Endothelial cell of umbilical vein (primary cell): ENCODE data around the gene PKNOX2. TPM values are rescaled to one million over a fixed set of nuclear protein-coding genes. Genes with fewer than 3 reads are reported as not detected.

ENCODE experiments used
- BruUV-seq: library from RNA; stranded (reverse); fragments of 400-500 nt; replicated peaks from 2 replicates; lab custom pipeline; 2021; lab: Mats Ljungman, UMichigan
- CTCF ChIA-PET: fragments of 300-600, 350-600 bp; sonication (Branson Sonifier 250); formaldehyde crosslinking; loops from one replicate; lab custom pipeline; 2021; ENCODE audit warnings: antibody characterized with exemption, inconsistent platforms; lab: Charles Lee
- POLR2A ChIA-PET: fragments of 300-600, 350-600 bp; sonication (Branson Sonifier 250); formaldehyde crosslinking; loops from one replicate; lab custom pipeline; 2021; ENCODE audit warnings: antibody characterized with exemption, inconsistent platforms; lab: Charles Lee
- DNase-seq: peaks from one replicate; pipeline ENCODE4 v3.0.0-alpha.2; 2011; ENCODE audit warnings: low read depth, low spot score
- FAIRE-seq: peaks from 2 replicates; lab custom pipeline; 2011; peaks lifted over from hg19 to GRCh38; lab: Jason Lieb, UNC
- H2AFZ ChIP-seq: 2 replicates; pipeline ENCODE4 v1.6.0; 2012; ENCODE audit warnings: low read depth, low read length, control low read depth, inconsistent platforms
- H3K27ac ChIP-seq: 2 replicates; pipeline ENCODE4 v1.5.1; 2011; ENCODE audit warnings: low read depth, mild to moderate bottlenecking, control low read depth, low read length, moderate library complexity; ENCODE audit not compliant: insufficient read depth
- H3K27me3 ChIP-seq, 2 experiments: 2 replicates each; pipeline versions ENCODE4 v1.6.0 to v1.6.1; 2011; ENCODE audit warnings: low read length in 2 of 2, mixed read lengths in 1 of 2; ENCODE audit not compliant: control insufficient read depth in 2 of 2, insufficient read depth in 2 of 2
- H3K36me3 ChIP-seq, 2 experiments: 2 replicates in 1 of 2; 3 replicates in 1 of 2; pipeline ENCODE4 v1.5.1; 2011; ENCODE audit warnings: low read length in 2 of 2, mild to moderate bottlenecking in 1 of 2, moderate library complexity in 1 of 2; ENCODE audit not compliant: control insufficient read depth in 2 of 2, insufficient read depth in 2 of 2; ENCODE audit errors: extremely low read depth in 1 of 2
- H3K4me1 ChIP-seq: 3 replicates; pipeline ENCODE4 v1.5.1; 2011; ENCODE audit warnings: mild to moderate bottlenecking, low read length; ENCODE audit not compliant: control insufficient read depth, insufficient read depth; ENCODE audit errors: extremely low read depth
- H3K4me2 ChIP-seq: 2 replicates; pipeline ENCODE4 v1.6.1; 2011; ENCODE audit warnings: low read length, control low read depth, mixed read lengths; ENCODE audit not compliant: insufficient read depth
- H3K4me3 ChIP-seq, 3 experiments: fragments of 200-600 bp in 1 of 3; sonication (generic), shearing (Covaris generic) in 1 of 3; replicated peaks in 1 of 3; 2 replicates each; pipeline ENCODE4 v1.5.1; 2011 to 2016; ENCODE audit warnings: control low read depth in 3 of 3, low read length in 3 of 3, mild to moderate bottlenecking in 2 of 3, inconsistent platforms in 1 of 3, low read depth in 1 of 3, moderate library complexity in 1 of 3; ENCODE audit not compliant: insufficient read depth in 1 of 3
- H3K79me2 ChIP-seq: 2 replicates; pipeline ENCODE4 v1.6.0; 2012; ENCODE audit warnings: low read length, inconsistent platforms; ENCODE audit not compliant: control insufficient read depth, insufficient read depth
- H3K9ac ChIP-seq: replicated peaks from 2 replicates; pipeline ENCODE3; 2011; ENCODE audit warnings: low read length, control low read depth; ENCODE audit not compliant: insufficient read depth; ENCODE audit errors: extremely low read depth
- H3K9me1 ChIP-seq: replicated peaks from 3 replicates; pipeline ENCODE4 v1.6.0; 2011; ENCODE audit warnings: mild to moderate bottlenecking, low read length; ENCODE audit not compliant: control insufficient read depth, insufficient read depth; ENCODE audit errors: extremely low read depth
- H3K9me3 ChIP-seq: replicated peaks from 2 replicates; pipeline ENCODE4 v1.5.1; 2012; ENCODE audit warnings: low read length, inconsistent platforms; ENCODE audit not compliant: control insufficient read depth, insufficient read depth
- H4K20me1 ChIP-seq: replicated peaks from 2 replicates; pipeline ENCODE3; 2011; ENCODE audit warnings: mild to moderate bottlenecking, low read length; ENCODE audit not compliant: control insufficient read depth, insufficient read depth; ENCODE audit errors: extremely low read depth
- CTCF ChIP-seq, 2 donors: IDR thresholded peaks; 1 replicate in 1 of 2; 2 replicates in 1 of 2; pipeline ENCODE4 v1.5.1; 2011; ENCODE audit warnings: low read length in 2 of 2, mild to moderate bottlenecking in 2 of 2, moderate library complexity in 2 of 2, control low read depth in 1 of 2, inconsistent platforms in 1 of 2, low read depth in 1 of 2; ENCODE audit not compliant: insufficient read depth in 1 of 2; ENCODE audit errors: extremely low read depth in 1 of 2
- EZH2 ChIP-seq: IDR thresholded peaks from 2 replicates; pipeline ENCODE4 v1.6.1; 2012; ENCODE audit warnings: borderline replicate concordance, low read depth, mild to moderate bottlenecking, moderate library complexity, low read length, inconsistent platforms; ENCODE audit not compliant: severe bottlenecking
- FOS ChIP-seq: IDR thresholded peaks from 2 replicates; pipeline ENCODE4 v1.6.1; 2011; ENCODE audit warnings: mild to moderate bottlenecking, low read length, moderate library complexity, borderline replicate concordance; ENCODE audit not compliant: insufficient read depth
- GATA2 ChIP-seq: IDR thresholded peaks from 2 replicates; pipeline ENCODE4 v1.7.0; 2011; ENCODE audit warnings: low read depth, mild to moderate bottlenecking, moderate library complexity, mixed read lengths, low read length; ENCODE audit not compliant: insufficient read length, insufficient read depth
- JUN ChIP-seq: IDR thresholded peaks from 2 replicates; pipeline ENCODE4 v1.6.1; 2011; ENCODE audit warnings: borderline replicate concordance, low read depth; ENCODE audit not compliant: insufficient read length, insufficient read depth
- MYC ChIP-seq: IDR thresholded peaks from one replicate; pipeline ENCODE4 v1.6.1; 2011; ENCODE audit warnings: mild to moderate bottlenecking, low read depth, low read length
- POLR2A ChIP-seq: IDR thresholded peaks from 2 replicates; pipeline ENCODE4 v1.6.1; 2012; ENCODE audit warnings: low read depth, mild to moderate bottlenecking, control low read depth, low read length
- POLR2AphosphoS5 ChIP-seq: IDR thresholded peaks from 2 replicates; pipeline ENCODE4 v1.6.1; 2012; ENCODE audit warnings: low read depth, mild to moderate bottlenecking, control low read depth, low read length, moderate library complexity; ENCODE audit not compliant: insufficient read depth
- dilution Hi-C: fragments of 300-500 bp; cut with MboI; formaldehyde crosslinking; loops from one replicate; pipeline ENCODE4 v1.15.0; 2019; ENCODE audit warnings: low sequenced_read_pairs; ENCODE audit not compliant: extremely low pct_ligation_motif_present
- intact Hi-C: fragments of 100-400 bp; cut with micrococcal nuclease; formaldehyde crosslinking; loops from one replicate; pipeline ENCODE4 v1.10.0; 2022
- polyA plus RNA-seq, 4 experiments: library from polyadenylated mRNA; depleted of rRNA in 3 of 4; stranded (reverse) in 3 of 4; unstranded in 1 of 4; fragments of >200 nt; gene quantifications; 2 replicates each; pipeline versions ENCODE4 v1.2.1 to v1.2.3, GENCODE V29; 2011 to 2012; ENCODE audit warnings: missing spikeins in 1 of 4
- total RNA-seq: library from RNA; stranded (reverse); gene quantifications from 2 replicates; pipeline ENCODE4 v1.2.3, GENCODE V29; 2021
- TF ChIP-seq, protein P1 (sequence below): IDR thresholded peaks from 2 replicates; pipeline ENCODE4 v1.6.1; 2011; ENCODE audit not compliant: insufficient read depth, insufficient read length

Gene PKNOX2
- total and polyA plus RNA-seq, 2 donors (not counting 3 experiments of a cell fraction or from before 2014, with no cell fraction given): 0.11 to 0.91 TPM

- Histone ChIP-seq H3K27ac (no peak overlapping the region), H3K79me2 (no peaks in the 10 kb centered on the region), H3K4me3 (no peak overlapping the region), H3K9me1 (no peaks in the 10 kb centered on the region), H3K36me3 (no peaks in the 10 kb centered on the region), H3K9ac (no peak overlapping the region), H2AFZ (no peak overlapping the region), H4K20me1 (no peaks in the 10 kb centered on the region), H3K4me1 (peaks cover 5% of the 10 kb centered on the region), H3K27me3 (peaks cover 3 to 11% of the 10 kb centered on the region in 2 experiments), H3K9me3 (no peaks in the 10 kb centered on the region), H3K4me2 (no peak overlapping the region)
- dilution Hi-C loops (no loop called here), intact Hi-C loops (no loop called here)
- DNase-seq: no peak
- ChIA-PET POLR2A (no interaction called here), CTCF (interaction anchor here (1.3 kb wide), 1 partner anchor 38 kb away, joined by 4 read pairs; no protein-coding TSS in a partner anchor)
- FAIRE-seq: no peak
- no peak for TF ChIP-seq GATA2
- TF ChIP-seq CTCF (IDR thresholded peaks at IDR 0.05; ENCODE audit: extremely low read depth in 1 of 2, insufficient read depth in 1 of 2, low read depth in 1 of 2, low read length in 2 of 2): no peak
- TF ChIP-seq JUN: no peak
- TF ChIP-seq MYC: no peak
- TF ChIP-seq, protein P1, sequence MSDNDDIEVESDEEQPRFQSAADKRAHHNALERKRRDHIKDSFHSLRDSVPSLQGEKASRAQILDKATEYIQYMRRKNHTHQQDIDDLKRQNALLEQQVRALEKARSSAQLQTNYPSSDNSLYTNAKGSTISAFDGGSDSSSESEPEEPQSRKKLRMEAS: no peak
- no peak for TF ChIP-seq POLR2A
- TF ChIP-seq POLR2AphosphoS5: no peak
- no peak for TF ChIP-seq EZH2
- TF ChIP-seq FOS: no peak
- BruUV-seq: no TSS peak
Measured at GRCh38 chr11:125308246-125308645, 143.7 kb downstream of the PKNOX2 start.
